Epithelial cell of esophagus (primary cell): ENCODE data around the gene PAPSS2.

Experiments
- DNase-seq: peaks from one replicate; pipeline ENCODE4 v3.0.0; 2010; ENCODE audit warnings: low read depth
- H3K4me3 ChIP-seq: 2 replicates; pipeline ENCODE4 v1.5.1; 2011; ENCODE audit warnings: mild to moderate bottlenecking, low read length, control low read depth
- TF ChIP-seq, protein P1 (sequence below): IDR thresholded peaks from 2 replicates; pipeline ENCODE4 v1.5.1; 2011; ENCODE audit warnings: low read depth, mild to moderate bottlenecking, low read length, control low read depth, inconsistent platforms; ENCODE audit not compliant: insufficient read depth; ENCODE audit errors: missing control alignments

Gene PAPSS2

DNA sequence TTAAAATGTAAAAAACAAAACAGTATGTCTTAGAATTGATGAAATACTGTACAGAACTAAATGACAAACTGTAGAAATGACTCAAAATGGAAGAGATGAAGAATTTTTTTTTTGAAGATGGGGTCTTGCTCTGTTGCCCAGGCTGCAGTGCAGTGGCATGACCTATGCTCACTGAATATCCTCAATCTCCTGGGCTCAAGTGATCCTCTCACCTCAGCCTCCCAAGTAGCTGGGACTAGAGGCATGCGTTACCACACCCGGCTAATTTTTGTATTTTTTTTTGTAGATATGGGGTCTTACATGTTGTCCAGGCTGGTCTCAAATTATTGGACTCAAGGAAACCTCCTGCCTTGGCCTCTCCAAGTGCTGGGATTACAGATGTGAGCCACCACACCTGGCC, 121.9 kb downstream of the PAPSS2 start:
- no peak for DNase-seq
- H3K4me3 ChIP-seq, result no peak overlapping the region
- TF ChIP-seq, protein P1, sequence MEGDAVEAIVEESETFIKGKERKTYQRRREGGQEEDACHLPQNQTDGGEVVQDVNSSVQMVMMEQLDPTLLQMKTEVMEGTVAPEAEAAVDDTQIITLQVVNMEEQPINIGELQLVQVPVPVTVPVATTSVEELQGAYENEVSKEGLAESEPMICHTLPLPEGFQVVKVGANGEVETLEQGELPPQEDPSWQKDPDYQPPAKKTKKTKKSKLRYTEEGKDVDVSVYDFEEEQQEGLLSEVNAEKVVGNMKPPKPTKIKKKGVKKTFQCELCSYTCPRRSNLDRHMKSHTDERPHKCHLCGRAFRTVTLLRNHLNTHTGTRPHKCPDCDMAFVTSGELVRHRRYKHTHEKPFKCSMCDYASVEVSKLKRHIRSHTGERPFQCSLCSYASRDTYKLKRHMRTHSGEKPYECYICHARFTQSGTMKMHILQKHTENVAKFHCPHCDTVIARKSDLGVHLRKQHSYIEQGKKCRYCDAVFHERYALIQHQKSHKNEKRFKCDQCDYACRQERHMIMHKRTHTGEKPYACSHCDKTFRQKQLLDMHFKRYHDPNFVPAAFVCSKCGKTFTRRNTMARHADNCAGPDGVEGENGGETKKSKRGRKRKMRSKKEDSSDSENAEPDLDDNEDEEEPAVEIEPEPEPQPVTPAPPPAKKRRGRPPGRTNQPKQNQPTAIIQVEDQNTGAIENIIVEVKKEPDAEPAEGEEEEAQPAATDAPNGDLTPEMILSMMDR, result no peak

DNA sequence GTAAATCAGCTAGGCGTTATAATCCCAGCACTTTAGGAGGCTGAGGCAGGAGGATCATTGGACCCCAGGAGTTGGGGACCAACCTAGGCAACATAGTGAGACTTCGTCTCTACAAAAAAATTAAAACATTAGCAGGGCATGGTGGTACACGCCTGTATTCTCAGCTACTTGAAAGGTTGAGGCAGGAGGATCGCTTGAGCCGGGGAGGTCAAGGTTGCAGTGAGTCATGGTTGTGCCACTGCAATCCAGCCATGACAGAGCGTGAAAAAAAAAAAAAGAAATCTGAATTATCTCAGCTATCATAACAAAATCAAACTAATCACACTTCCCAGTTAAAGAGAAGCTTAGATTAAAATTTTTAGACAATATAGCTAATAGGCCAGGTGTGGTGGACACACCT, 123.0 kb downstream of the PAPSS2 start:
- TF ChIP-seq, protein P1, result no peak
- no peak overlapping the region for H3K4me3 ChIP-seq
- DNase-seq, result peak; percentile 65

DNA sequence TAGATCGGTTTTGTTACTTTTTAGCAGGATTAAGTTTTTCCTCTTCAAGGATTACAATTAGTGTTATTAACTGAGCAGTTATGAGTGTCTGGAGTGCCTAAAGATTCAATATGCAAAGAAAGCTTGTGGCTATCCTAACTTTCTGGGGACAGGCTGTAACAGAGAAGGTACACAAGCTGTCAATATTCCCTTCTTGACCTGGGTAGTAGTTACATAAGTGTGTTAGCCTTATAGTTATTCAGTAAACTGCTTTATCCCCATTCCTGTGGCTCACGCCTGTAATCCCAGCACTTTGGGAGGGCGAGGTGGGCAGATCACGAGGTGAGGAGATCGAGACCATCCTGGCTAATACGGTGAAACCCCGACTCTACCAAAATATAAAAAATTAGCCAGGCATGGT, 126.7 kb downstream of the PAPSS2 start:
- no peak for DNase-seq
- TF ChIP-seq, protein P1, result no peak
- no peak overlapping the region for H3K4me3 ChIP-seq

DNA sequence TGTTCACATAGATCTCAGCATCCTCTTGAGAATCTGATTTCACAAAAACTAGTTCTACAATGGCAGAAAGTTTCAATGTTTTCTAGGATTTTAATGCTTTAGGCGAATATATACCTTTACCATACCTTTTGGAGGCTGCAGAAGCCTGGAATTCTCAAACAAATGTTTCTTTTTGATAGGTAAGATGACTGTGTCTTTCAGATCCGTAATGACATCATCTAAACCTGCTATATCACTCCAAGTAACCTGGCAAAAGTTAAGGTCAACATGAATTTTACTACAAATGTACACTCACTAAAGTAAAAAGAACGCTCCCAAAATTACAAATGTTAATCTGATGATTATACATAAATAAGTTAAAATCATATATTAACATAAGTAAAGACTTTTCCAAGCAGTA, 130.5 kb downstream of the PAPSS2 start:
- no peak overlapping the region for H3K4me3 ChIP-seq
- TF ChIP-seq, protein P1, result no peak
- DNase-seq, result no peak

DNA sequence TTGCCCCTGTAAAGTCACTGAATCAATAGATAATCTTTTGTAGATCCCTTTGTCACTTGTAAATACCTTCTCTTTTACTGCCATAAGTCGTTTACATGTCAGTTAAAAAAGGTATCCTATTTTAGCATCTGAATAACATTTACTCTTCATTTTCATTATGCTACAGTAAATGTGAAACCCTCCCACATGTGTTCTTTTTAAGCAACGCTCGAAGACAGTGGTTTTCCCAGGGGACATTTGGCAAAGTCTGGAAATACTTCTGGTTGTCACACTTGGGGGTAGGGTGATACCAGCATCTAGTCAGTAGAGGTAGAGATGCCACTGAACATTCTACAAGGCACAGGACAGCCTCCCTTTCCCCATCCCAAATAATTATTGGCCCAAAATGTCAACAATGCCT, 134.6 kb downstream of the PAPSS2 start:
- H3K4me3 ChIP-seq, result no peak overlapping the region
- TF ChIP-seq, protein P1, result no peak
- DNase-seq, result no peak
